Stimulated activated CD4-positive, alpha-beta T cell treated with anti-CD3 and anti-CD28 coated beads, Interleukin-1b, Interleukin-23, amount 100 ng/mL, for 24 hours (primary cell): ENCODE data around the gene PEPD.
A peak's percentile ranks its signal among the peaks of the same experiment; 100 is the strongest.

Experiments used
- DNase-seq, 4 experiments: peaks; one replicate each; pipeline ENCODE4 v3.0.0-alpha.2; 2020; ENCODE audit warnings: low read depth in 4 of 4, low spot score in 1 of 4

Gene PEPD

GRCh38 chr19:33441277-33441699 lies 80.3 kb downstream of the PEPD start:
- no peak for DNase-seq

- no peak for DNase-seq
Observed at GRCh38 chr19:33440682-33441081, 80.9 kb downstream of the PEPD start.

- DNase-seq = no peak
Observed at GRCh38 chr19:33440241-33440640, 81.3 kb downstream of the PEPD start.

GRCh38 chr19:33438987-33439781 lies 82.4 kb downstream of the PEPD start:
- DNase-seq = no peak

DNA sequence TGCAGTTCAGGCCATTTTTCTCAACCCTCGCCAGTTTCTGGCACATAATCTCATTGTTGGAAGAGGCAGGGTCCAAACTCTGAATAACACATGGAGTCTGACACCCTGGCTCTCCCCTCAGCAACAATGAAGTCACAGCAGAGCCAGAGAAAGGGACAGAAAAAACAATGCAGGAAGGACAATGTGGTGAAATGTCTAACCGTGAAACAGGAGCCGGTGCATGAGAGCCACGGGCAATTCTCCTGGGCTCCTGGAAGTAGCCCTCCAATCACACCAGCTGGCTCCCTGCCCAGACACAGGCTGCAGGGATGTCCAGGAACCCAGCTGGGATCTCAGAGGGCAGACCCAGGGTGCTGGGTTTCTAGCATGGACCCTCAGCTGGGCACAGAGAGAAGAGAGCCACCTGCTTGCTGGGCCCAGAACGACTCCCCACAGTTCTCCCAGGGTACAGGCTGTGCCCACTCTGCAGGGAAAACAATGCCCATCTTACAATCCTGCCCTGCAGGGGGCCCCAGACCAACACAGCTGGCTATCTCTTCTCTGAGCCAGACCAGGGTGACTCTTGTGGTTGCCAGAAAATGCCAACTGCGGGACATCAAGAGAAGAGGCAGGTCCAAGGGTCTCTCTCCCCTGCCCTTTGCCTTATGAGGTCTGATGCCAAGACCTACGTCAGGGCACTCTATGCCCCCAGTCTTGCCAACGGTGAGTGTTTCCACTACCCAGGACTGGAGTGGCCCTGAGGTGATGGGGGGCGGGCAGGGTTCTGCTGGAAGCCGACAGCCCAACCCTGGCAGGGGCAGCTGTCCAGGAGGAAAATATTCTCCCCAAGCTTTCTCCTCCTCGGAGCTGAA lies 83.5 kb downstream of the PEPD start:
- DNase-seq = no peak

DNA sequence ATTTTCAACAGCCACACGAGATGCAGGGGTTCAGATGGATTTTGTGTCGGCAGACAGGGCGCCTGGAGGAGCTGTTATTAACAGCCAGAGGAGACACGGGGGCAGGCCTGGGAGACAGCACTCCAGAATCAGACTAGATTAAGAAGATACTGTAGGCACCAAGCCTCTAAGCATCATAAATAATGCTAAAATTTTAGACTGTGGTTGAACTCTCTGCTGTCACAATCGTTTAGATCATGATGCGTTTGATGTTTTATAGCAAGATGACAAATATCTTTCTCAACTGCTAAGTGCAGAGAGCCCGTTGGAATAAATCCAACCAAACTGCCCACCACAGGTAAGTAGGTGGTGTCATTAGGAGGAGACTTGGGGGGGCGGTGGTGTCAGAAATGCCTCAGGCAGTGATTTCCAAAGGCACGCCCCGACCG lies 84.2 kb downstream of the PEPD start:
- DNase-seq = no peak

DNA sequence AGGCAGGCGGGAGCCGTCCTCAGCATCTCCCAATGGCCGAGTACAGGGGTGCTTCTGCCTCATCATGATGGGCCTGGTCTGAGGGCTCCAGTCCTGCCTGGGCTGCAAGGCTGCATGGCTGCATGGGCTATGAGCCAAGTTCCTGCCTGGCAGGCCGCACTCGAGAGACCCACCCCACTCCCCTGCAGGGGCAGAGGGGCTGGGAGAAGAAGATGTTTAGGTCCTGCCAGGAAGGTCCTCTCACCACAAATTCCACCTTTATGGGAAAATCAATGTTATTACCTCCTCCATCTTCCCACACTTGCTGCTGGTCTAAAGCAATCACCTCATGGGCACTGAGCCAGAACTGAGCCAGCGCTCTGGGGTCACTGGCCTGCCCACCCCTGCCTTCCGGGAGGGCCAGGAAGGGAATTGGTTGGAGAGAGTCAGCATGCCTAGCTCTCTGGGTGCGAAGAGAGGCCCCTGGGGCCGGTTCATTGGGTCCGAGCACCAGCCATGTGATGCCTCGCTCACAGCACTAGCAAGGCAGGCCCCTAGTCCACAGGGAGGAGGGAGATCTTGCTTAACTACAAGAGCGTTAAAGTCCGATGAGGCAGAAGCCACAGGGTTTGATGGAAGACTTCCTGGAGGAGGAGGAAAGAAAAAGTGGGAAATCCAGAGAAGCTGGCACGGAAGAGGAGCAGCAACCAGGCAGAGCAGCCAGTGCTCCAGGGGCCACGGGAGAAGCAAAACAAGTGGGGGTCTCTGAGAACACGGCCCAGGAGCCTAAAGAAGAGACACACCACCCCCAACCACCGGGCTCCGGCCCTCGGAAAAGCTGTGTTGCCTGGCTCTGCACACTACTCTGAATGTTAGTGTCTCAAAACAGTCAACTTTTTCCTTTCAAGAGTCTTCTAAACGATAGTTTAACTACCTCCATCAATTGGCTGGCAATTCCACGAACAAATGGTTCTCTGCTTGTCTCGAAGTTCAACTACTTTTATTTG lies 84.9 kb downstream of the PEPD start:
- no peak for DNase-seq

DNA sequence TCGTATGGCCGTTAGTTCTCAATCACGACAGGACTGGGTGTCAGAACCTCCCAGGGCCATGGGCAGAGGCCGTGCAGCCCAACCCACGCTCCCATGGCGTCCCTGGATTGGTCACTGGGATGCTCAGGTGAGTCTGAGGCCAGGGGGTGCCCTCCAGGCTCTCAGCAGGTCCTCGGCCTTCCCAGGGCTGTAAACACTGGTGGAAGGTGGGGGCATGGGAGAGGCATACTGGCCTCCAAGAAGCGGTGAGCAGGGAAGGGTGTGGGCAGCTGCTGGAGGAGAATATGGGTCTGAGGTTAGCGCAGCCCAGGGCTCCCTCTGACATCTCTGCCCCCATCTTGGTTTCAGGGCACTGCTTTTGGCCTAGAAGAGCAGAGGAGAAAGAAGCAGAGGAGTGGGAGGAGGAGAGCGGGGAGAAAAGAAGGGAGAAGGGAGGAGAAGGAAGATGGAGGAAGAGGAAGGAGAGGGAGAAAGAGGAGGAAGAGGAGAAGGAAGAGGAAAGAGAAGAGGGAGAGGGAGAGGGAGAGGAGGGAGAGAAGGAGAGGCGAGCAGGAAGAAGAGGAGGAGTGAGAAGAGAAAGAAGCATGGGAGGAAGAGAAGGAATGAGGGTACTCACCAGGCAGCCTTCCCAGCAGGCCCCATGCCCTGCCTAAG lies 85.8 kb downstream of the PEPD start:
- no peak for DNase-seq

DNA sequence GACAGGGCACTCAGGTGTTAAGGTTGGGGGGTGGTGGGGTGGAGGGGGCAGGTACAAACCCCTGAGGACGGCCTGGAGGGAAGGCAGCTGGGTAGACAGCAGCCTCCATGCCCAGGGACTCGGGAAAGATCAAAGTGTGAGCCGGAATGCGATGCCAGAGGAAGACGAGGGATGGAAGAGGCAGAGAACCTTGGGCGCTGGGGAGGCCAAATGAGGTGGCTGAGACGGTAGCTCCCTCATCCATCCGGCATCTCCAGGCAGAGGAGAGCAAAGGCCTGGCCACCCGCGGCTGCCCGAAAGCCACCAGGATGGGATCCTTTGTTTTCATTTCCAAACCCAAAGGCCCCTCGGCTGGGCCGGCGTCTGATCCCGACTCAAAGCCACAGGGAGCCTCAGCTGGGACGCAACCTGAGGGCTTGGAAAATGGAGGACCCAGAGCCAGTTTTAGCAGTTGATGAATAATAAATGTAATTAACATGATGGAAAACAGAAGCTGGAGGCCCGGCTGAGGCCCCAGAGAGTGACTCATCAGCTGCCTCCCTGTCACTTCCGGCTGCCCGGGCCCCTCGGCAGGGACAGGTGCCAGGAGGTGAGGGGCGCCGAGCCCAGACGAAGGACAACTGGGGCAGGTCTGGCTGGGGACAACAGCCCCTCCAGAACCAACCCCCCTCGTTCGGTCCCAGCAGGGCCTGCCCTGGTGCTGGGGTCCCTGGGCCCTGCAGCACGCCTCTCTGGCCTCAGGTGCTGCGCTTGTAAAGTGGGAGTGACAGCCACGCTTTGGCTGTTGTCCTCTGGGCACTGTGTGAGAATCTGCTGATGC lies 86.5 kb downstream of the PEPD start:
- no peak for DNase-seq

DNA sequence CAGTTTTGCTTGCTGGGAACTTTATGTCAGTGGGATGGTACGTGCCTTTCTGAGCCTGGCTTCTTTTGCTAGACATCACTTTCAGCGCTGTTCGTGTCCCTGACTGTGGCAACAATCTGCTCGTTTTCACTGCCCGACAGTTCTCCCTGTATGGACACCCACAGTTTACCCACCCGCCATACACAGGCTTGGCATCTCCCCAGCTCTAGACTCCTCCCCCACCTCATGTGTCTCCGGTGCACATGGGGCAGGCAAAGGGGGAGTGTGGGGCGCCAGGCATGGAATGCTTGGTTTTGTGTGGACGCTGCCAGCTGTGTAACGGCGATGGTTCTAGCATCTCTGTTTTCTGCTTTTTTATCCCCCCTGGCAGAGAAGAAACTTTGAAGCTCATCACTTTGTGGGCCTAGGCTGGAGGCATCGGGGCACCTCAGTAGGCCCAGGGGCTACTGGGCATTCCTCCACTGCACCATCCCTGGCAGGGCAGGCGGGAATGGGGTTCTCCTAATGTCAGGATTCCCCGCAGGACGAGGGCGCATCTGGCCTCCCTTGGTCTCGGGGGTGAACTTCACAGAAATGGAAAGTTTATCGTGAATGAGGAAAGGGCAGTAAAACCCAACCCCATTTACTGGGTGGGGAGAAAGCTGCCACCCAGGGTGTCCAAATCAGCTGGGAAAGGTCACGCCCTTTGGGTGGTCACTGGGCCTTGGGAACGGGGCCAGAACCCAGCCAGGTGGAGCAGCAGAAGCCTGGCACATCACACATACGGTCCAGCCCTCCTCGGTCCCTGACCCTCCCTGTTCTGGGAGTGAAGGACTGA lies 87.3 kb downstream of the PEPD start:
- DNase-seq = no peak

- DNase-seq = no peak
Observed at GRCh38 chr19:33432446-33433170, 89.0 kb downstream of the PEPD start.

DNA sequence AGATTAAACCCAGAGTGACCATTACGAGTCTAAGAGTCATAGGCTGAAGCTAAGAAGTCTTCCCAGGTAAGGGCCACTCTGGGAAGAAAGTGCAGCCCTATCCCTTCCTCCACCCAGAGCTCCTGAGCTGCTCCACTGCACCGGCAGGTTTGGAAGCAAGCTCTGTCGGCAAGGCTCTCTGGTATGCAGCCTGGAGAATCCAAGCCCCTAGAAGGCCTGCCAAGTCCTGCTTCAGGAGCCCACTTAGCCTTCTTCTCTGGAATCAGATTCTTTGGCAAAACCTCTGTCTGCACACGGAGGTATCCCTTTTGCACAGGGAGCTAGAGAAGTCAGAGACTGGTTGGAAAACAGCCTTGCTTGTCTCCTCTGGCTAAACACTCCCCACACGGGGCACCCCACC lies 89.6 kb downstream of the PEPD start:
- DNase-seq = no peak

DNA sequence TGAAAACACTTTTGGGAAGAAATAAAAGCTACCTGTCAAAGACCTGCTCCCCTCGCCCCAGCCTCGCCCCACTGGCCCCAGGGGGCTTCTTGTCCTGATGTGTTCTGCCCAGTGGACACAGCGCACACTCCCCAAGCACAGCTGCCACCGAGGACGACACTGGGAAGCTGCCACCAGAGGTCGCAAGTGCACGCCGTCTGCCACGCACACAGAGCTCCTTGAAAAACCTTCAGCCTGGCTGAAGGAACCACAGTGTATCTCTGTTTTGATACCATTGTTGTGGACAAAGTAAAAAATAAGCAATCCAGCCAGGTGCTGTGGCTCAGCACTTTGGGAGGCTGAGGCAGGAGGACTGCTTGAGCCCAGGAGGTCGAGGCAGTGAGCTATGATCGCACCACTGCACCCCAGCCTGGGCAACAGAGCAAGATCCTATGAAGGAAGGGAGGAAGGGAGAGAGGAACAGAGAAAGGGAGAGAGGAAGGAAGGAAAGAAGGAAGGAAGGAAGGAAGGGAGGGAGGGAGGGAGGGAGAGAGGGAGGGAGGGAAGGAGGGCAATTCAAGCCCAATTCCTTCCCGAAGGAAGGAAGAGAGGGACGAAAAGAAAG lies 90.8 kb downstream of the PEPD start:
- peak; percentile 35 to 55 (median 42) for DNase-seq

DNA sequence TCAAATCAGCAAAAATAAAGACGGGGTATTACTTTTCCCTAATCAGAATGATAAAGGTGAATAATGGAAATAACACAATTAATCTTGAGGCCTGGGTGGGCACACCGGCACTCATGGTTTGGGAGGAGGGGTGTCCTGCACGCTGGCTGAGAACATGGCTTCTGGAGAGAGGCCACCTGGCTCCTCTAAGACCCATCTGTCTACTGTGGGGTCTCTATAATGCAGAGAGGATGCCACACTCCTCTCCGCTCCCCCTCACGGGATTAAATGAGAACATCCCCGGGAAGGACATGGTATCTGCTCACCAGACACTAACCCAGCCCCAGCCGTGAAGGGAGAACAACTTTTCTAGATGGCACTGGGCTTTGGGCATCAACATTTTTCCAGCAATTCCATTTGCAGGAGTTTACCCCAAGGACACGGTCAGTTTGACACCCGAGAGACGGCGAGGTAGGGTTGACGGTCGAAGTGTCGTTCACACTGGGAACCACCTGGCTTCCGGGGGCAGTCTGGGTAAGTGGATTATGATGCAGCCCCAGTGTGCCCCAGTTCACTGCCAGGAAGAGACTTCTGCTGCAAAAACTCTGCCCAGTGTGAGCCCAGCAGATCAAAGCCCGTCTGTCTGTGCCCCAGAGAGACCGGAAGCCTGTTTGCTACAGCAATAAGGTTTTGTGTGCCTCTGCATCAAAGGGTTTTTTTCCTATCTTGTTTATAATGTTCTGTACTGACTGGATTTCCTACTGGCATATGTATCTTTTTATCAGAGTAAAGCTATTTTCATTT lies 91.5 kb downstream of the PEPD start:
- no peak for DNase-seq

DNA sequence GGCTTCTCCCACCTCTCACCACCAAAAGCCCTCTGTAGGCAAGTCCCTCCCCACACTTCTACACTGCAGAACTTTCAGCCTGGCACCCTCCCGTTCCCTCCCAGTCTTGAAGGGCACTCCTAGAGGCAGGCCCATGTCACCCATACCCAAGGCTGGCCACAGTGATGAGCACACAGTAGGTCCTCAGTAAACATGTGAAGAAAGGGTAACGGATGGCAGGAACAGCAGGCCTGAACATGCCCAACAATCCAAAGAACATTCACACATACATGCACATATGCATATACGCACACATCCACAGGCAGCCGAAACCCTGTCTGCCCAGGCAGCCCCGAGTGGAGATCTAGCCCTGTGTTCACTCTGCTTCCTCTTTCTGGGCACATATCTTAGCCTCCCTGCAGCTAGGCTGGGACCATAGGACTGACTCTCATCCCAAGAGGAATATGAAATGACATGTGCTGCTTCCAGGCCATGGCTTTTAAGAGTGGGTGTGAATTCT lies 92.9 kb downstream of the PEPD start:
- DNase-seq = no peak

DNA sequence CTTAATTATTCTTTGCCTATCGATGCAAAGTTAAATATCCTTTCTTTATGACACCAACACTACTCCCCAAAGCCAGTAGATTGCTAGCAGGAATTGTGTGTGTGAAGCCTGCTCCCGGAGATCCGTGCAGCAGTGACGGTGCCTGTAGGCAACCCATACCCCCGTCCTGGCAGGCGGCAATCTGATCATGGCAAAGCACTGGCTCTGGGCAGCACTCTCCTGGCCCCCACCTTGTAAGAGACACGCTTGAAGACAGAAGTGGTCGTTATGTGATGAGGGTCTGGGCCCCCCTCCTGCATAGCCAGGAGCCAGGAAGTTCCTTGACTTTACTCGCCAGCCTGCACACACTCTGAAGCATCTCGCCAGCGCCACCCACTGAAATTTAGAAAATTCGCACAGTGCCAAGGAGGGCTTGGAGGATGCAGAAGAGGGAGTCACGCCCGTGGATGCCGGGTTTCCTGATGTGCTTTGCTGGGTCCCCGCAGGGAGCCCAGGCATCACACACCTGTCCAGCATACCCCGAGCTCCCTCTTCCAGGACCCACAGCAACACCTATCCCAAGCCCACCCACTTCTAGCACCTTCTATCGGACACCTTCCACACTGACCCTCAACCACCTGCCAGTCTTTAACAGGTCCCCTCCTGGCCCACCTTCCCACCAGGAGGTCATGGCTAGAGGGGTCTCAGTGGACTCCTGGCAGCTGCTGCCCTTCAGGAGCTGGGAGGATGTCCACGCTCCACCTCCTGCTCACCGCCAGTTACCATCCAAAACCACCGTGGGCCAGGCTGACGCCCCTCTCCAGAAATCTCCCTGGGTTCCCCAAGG lies 93.6 kb downstream of the PEPD start:
- DNase-seq = no peak
